Skeletal muscle tissue (tissue), 4 donors: ENCODE data around the gene GASK1A. TPM values are rescaled to one million over a fixed set of nuclear protein-coding genes. Genes with fewer than 3 reads are reported as not detected.

Source experiments
- H3K27ac ChIP-seq: one replicate; pipeline ENCODE4 v1.7.0; 2013; ENCODE audit warnings: mild to moderate bottlenecking, low read depth, low read length, inconsistent platforms
- H3K27me3 ChIP-seq, 3 donors: one replicate each; pipeline ENCODE4 v1.7.0; 2013; ENCODE audit warnings: low read length in 3 of 3; ENCODE audit not compliant: control insufficient read depth in 3 of 3, insufficient read depth in 3 of 3
- H3K36me3 ChIP-seq, 3 donors: one replicate each; pipeline ENCODE4 v1.7.0; 2013; ENCODE audit warnings: low read length in 3 of 3; ENCODE audit not compliant: control insufficient read depth in 3 of 3, insufficient read depth in 3 of 3
- H3K4me1 ChIP-seq, 3 donors: one replicate each; pipeline ENCODE4 v1.7.0; 2013; ENCODE audit warnings: low read length in 3 of 3, mild to moderate bottlenecking in 3 of 3; ENCODE audit not compliant: control insufficient read depth in 3 of 3, insufficient read depth in 3 of 3
- H3K4me3 ChIP-seq, 3 donors: one replicate each; pipeline ENCODE4 v1.7.0; 2013; ENCODE audit warnings: low read length in 3 of 3
- H3K9ac ChIP-seq, 3 donors: one replicate each; pipeline ENCODE4 v1.7.0; 2013; ENCODE audit warnings: low read length in 3 of 3, mild to moderate bottlenecking in 3 of 3, moderate library complexity in 2 of 3, low read depth in 1 of 3
- H3K9me3 ChIP-seq, 3 donors: one replicate each; pipeline ENCODE4 v1.7.0; 2013; ENCODE audit warnings: low read length in 3 of 3; ENCODE audit not compliant: control insufficient read depth in 3 of 3
- total RNA-seq: library from RNA; depleted of rRNA; stranded (reverse); fragments of >200 nt; gene quantifications from one replicate; pipeline ENCODE4 v1.2.3, GENCODE V29; 2014
- donor health status: Osteomylitis.

The GASK1A gene
- total RNA-seq, 1 donor from 2014 or later: 12.0 TPM

GRCh38 chr3:42980209-42980608 is 1.1 kb downstream of the GASK1A start:
- Histone ChIP-seq H3K4me3 (peak overlapping the region in 2 of 3 donors; percentile 70 to 76), H3K9ac (no peak overlapping the region), H3K4me1 (peaks cover 11 to 20% (median 13%) of the 10 kb centered on the region in 3 donors), H3K27me3 (peaks cover 3 to 13% (median 5%) of the 10 kb centered on the region in 3 donors), H3K36me3 (no peaks in the 10 kb centered on the region), H3K27ac (no peak overlapping the region), H3K9me3 (peaks cover 0 to 3% (median 3%) of the 10 kb centered on the region in 3 donors)

GRCh38 chr3:42980909-42981308 is 1.8 kb downstream of the GASK1A start:
- H3K9me3 ChIP-seq: peaks cover 0 to 3% (median 3%) of the 10 kb centered on the region in 3 donors
- no peak overlapping the region for H3K27ac ChIP-seq
- no peak overlapping the region for H3K9ac ChIP-seq
- H3K4me1 ChIP-seq: peaks cover 11 to 20% (median 13%) of the 10 kb centered on the region in 3 donors
- H3K36me3 ChIP-seq: no peaks in the 10 kb centered on the region
- H3K4me3 ChIP-seq: peak overlapping the region in 1 of 3 donors; percentile 41
- H3K27me3 ChIP-seq: peaks cover 3 to 13% (median 5%) of the 10 kb centered on the region in 3 donors

- Histone ChIP-seq H3K9me3 (no peaks in the 10 kb centered on the region), H3K9ac (no peak overlapping the region), H3K36me3 (no peaks in the 10 kb centered on the region), H3K27me3 (peaks cover 3 to 13% (median 5%) of the 10 kb centered on the region in 3 donors), H3K4me1 (peaks cover 11 to 20% (median 13%) of the 10 kb centered on the region in 3 donors), H3K4me3 (no peak overlapping the region), H3K27ac (no peak overlapping the region)
Measured at GRCh38 chr3:42982645-42983412, 3.7 kb downstream of the GASK1A start.

- Histone ChIP-seq H3K36me3 (no peaks in the 10 kb centered on the region), H3K9ac (no peak overlapping the region), H3K4me3 (no peak overlapping the region), H3K9me3 (no peaks in the 10 kb centered on the region), H3K27ac (no peak overlapping the region), H3K4me1 (peaks cover 8 to 18% (median 10%) of the 10 kb centered on the region in 3 donors), H3K27me3 (peaks cover 3 to 13% (median 5%) of the 10 kb centered on the region in 3 donors)
Measured at GRCh38 chr3:42983927-42984326, 4.8 kb downstream of the GASK1A start.

GRCh38 chr3:42984701-42985100 is 5.6 kb downstream of the GASK1A start:
- Histone ChIP-seq H3K9me3 (no peaks in the 10 kb centered on the region), H3K4me1 (peaks cover 2 to 13% (median 7%) of the 10 kb centered on the region in 3 donors), H3K4me3 (no peak overlapping the region), H3K9ac (no peak overlapping the region), H3K27me3 (peaks cover 3 to 13% (median 5%) of the 10 kb centered on the region in 3 donors), H3K36me3 (no peaks in the 10 kb centered on the region), H3K27ac (no peak overlapping the region)

GRCh38 chr3:42988097-42988496 is 9.0 kb downstream of the GASK1A start:
- Histone ChIP-seq H3K9me3 (no peaks in the 10 kb centered on the region), H3K9ac (no peak overlapping the region), H3K4me3 (no peak overlapping the region), H3K4me1 (no peaks in the 10 kb centered on the region), H3K27me3 (no peaks in the 10 kb centered on the region), H3K36me3 (no peaks in the 10 kb centered on the region), H3K27ac (no peak overlapping the region)

- Histone ChIP-seq H3K4me3 (no peak overlapping the region), H3K9ac (no peak overlapping the region), H3K27ac (no peak overlapping the region), H3K36me3 (no peaks in the 10 kb centered on the region), H3K4me1 (no peaks in the 10 kb centered on the region), H3K27me3 (no peaks in the 10 kb centered on the region), H3K9me3 (no peaks in the 10 kb centered on the region)
Measured at GRCh38 chr3:42988566-42988965, 9.5 kb downstream of the GASK1A start.

GRCh38 chr3:42991341-42992315 is 12.5 kb downstream of the GASK1A start:
- Histone ChIP-seq H3K36me3 (no peaks in the 10 kb centered on the region), H3K9me3 (no peaks in the 10 kb centered on the region), H3K27ac (no peak overlapping the region)

GRCh38 chr3:42994595-42994994 is 15.5 kb downstream of the GASK1A start:
- Histone ChIP-seq H3K27ac (no peak overlapping the region), H3K9me3 (peaks cover 0 to 2% (median 0%) of the 10 kb centered on the region in 3 donors), H3K36me3 (no peaks in the 10 kb centered on the region), H3K4me3 (no peak overlapping the region), H3K4me1 (peaks cover 12 to 17% (median 16%) of the 10 kb centered on the region in 3 donors), H3K9ac (no peak overlapping the region), H3K27me3 (no peaks in the 10 kb centered on the region)

More at GRCh38 chr3:42991341-42992315, 12.5 kb downstream of the GASK1A start:
- H3K9ac ChIP-seq: no peak overlapping the region
- no peak overlapping the region for H3K4me3 ChIP-seq
- no peaks in the 10 kb centered on the region for H3K27me3 ChIP-seq
- peaks cover 3 to 5% (median 3%) of the 10 kb centered on the region in 3 donors for H3K4me1 ChIP-seq
